Inferior parietal cortex (tissue), 1 donor: Measurements from ENCODE around the gene POU2F2.

Experiments used
- DNase-seq: peaks from one replicate; pipeline ENCODE4 v3.0.0-alpha.2; 2016; ENCODE audit errors: extremely low spot score

Gene POU2F2

GRCh38 chr19:42132030-42132628 lies at the start of gene POU2F2:
Gene POU2F2 (minus strand): TSS chr19:42132446. CDS start chr19:42132411, 35 bp downstream.
- no peak for DNase-seq

- DNase-seq, result no peak
These were observed 46.8 kb upstream of the POU2F2 start for GRCh38 chr19:42178791-42179674.

- DNase-seq, result no peak
These were observed 45.4 kb upstream of the POU2F2 start for GRCh38 chr19:42177686-42178019.

DNA sequence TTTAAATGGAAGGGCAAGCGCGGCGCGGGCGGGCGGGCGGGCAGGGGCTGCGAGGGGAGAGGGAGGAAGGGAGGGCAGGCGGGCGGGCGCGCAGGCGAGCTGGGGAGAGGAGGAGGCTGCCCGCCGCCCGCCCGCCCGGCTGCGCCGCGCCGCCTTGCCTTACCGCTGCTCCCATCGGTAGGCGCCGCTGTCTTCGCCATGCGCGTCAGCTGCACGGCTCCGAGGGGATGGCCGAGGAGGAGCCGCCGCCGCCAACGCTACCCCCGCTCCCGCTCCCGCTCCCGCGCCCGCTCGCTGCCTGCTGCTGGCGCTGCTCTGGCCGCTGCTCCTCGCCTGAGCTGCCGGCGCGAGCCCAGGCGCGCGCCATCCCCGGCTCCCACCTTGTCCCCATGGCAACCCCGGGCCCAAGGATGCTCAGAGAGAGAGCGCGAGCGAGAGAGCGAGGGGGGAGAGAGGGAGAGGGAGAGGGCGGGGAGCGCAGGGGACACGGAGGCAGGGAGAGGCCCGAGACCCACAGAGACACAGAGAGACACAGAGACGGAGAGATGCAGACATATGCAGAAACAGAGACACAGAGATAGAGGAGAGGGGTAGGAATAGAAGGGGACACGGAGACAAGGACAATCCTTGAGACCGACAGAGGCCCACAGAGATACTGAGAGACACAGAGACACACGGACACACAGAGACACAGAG lies 44.9 kb upstream of the POU2F2 start:
- peak; percentile 66 for DNase-seq

DNA sequence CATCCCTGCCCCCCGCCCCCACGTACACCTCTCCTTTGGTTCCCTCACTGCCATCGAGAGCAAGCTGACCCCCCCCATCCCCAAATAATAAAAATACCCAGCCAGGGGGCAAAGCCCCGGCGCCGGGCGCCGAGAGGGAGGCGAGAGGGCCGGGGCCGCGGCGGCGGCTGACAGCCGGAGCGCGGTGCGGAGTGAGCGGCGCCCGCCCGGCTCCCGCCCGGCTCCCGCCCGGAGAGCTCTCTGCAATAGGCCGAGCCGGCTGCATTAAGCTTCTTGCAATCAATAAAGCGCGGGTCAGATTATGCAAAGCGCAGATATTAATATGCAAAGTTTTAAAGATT lies 44.4 kb upstream of the POU2F2 start:
- peak; percentile 22 for DNase-seq

DNA sequence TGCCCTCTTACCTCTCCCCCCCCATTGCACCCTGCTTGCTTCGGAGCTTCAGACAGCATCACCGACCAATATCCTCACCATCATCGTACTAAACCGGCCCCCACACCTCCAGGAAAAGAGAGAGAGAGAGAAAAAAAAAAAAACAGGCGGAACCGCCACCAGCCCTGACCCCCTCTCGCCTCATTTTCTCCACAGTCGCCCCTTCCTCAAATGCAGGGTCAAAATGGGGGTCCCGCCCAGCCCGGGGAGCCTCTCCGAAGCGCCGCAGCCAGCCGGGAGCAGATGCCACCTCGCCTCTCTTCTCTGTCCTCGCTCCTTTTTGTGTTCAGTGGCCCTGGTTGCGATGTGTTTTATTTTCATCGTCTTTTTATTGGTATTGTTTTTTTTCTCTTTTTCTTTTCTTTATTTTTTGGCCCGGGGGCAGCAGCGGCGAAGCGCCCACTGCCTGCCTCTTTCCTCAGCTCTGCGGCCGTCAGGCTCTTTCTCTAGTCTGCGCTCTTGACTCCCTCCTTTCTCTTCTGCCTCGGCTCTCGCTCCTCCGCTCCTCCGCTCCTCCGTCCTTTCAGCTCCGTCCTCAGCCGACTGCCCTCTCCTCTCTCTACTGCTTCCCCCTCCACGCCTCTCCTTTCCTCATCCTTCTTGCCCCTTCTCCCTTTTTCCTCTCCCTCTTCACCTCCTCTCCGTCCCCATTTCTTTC lies 43.9 kb upstream of the POU2F2 start:
- no peak for DNase-seq

GRCh38 chr19:42174958-42175734 lies 42.9 kb upstream of the POU2F2 start:
- no peak for DNase-seq

GRCh38 chr19:42174188-42174587 lies 41.9 kb upstream of the POU2F2 start:
- no peak for DNase-seq

- no peak for DNase-seq
These were observed 41.4 kb upstream of the POU2F2 start for GRCh38 chr19:42173695-42174094.

DNA sequence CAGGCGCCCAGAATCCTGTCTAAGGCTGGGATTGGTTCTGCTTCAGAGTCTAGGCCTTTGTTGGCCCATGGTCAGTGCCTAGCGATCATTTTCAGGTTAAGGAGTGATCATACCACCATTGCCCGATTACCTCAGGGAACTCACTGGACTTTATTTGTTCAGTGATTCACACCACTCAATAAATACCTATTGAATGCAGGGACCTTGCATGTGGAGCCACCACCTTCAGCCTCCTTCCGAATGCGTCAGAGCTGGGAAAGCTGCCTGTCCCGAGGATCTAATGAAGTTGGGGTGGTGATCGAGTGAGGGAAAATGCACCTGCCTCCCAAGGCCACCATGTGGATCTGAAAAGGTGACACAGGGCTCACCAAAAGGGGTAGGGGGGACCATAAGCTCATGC lies 40.0 kb upstream of the POU2F2 start:
- no peak for DNase-seq

DNA sequence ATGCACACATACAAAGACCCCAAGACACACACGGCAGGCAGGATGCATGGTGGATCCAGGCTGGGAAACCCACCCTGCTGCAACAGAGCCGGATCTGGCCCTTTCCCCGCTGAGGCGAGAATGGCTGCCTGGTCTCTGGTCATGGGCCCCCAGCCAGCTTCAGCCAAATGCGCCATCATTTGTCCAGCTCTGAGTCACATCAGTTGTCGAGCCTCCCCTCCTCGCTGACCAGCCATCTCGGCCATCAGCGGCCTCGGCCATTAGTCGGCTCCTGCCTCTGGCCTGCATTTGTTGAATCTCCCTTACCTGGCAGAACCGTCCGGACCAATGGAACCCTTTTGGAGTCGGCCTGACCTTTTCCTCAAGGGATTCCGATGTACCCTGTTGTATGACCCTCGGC lies 38.5 kb upstream of the POU2F2 start:
- no peak for DNase-seq

DNA sequence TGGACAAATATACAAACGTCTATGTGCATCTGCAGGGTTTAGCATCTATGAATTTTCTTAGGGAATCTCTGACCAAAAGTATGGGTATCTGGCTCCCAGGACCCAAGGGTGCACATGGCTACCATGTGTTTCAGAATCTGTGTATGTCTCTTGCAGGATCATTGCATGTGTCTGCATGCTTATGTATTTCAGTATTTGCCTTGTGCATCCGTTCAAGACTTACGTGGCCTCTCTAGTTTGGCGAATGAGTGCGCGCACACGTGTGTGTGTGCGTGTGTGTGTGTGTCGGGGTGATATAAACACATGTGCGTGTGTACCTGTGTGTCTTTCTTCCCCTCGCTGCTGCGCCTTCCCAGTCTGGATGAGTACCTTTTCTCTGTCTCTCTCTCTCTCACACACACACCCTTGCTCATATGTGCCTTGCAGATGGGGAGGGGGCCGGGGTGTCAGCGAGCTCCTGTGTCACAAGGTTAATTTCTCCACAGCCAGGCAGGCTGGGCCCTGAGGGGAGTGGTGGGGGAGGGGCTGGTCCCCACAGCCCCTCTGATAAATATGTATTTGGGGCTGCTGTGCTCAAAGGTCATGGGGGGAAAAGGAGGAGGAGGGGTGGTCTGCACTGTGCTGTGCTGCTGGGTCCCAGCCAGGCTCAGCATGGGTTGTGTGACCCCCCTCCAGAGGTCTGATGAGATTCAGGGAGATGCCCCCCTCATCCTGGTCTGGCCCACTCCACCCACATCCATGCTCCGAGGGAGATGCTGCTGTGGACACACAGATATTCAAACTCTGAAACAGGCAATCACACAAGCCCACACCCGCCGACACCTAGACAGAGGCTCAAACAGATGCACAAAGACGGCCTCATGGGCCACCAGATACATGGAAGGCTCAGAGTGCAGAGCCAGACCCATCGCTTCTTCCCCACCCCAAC lies 37.5 kb upstream of the POU2F2 start:
- no peak for DNase-seq

DNA sequence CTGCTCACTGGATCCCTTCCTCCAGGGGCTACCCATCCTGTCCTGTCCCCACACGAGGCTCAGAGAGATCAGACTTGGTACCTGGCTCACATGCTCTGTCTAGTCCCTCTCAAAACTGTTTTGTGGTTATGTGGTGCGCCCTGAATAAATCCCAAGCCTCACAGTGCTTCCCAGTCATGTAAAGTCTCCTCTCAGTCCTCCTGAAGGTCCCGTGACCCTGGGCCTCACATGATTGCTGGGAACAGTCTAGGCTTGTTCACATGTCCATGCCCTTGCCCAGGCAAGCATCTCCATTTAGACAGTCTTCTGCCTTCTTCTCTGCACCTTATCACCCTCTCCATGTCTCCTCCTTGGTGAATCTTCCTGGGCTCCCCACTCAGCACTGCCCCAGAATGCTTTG lies 36.0 kb upstream of the POU2F2 start:
- no peak for DNase-seq

DNA sequence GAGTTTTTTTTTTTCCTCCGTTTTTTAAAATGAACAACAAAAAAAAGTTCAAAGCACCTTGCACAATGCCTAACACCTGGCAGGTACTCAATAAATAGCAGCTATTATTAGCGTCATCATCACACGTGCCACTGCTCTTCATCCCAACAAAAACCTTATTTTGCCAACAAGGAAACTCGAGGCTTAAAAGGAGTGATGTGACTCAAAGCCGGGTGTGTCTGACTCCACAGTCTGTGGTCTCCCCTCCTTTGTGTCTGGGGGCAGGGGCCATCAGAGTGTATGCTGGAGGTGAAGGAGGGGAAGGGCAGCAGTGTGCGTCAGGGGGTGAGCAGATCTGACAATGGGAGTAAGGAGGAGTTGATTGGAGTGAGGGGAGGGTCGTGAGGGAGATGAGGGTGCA lies 34.1 kb upstream of the POU2F2 start:
- DNase-seq, result no peak

GRCh38 chr19:42165146-42165545 lies 32.9 kb upstream of the POU2F2 start:
- no peak for DNase-seq

- DNase-seq, result no peak
These were observed 29.5 kb upstream of the POU2F2 start for GRCh38 chr19:42161616-42162263.

DNA sequence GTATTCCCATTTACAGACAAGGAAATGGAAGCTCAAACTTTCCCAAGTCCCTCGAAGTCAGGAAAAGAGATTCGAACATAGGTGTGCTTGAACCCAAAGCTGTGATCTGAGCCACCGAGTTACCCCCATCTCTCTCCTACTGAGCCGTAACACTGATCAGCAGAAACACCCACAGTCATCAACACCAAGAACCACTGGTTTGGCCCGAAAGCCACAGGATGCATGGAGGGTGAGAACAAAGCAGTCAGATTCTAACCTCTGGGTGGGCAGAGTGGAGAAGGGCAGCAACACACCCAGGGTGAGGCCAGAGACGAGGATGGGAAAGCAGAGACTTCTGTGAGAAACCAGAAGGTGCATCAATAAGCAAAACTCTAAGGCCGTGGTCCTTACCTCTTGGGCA lies 27.7 kb upstream of the POU2F2 start:
- DNase-seq, result no peak

- DNase-seq, result no peak
These were observed 26.7 kb upstream of the POU2F2 start for GRCh38 chr19:42158926-42159325.

- no peak for DNase-seq
These were observed 24.3 kb upstream of the POU2F2 start for GRCh38 chr19:42156571-42156970.

DNA sequence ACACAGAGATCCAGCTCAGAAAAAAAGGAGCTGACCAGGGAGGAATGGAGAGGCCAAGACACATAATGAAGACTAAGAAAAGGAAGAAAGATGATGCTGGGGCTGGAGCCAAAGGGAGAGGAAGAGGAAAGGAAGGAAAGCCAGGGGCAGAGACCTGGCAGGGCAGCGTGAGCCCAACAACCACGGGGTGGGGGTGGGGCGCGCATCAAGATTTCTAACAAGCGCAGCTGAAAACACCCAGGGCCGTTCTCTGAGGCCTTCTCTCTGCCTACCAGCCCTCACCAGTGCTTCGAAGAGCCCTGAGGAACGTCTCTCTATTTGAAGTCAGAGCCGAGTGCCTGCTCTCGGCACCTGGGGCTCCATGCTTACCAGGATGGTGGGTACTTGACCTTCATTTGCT lies 23.6 kb upstream of the POU2F2 start:
- DNase-seq, result no peak
